HEK293 (cell line): ENCODE data around the gene VSIG10L.

Experiments
- CTCF ChIA-PET: fragments of 350-600 bp; formaldehyde crosslinking; extraction: SDS; loops from one replicate; lab custom pipeline; 2021; ENCODE audit warnings: antibody characterized with exemption; lab: Yijun Ruan, JAX
- POLR2A ChIA-PET: fragments of 300-600 bp; formaldehyde crosslinking; extraction: SDS; loops from one replicate; lab custom pipeline; 2020; ENCODE audit warnings: antibody characterized with exemption, inconsistent platforms; lab: Yijun Ruan, JAX
- H3K27ac ChIP-seq: fragments of 200-500 bp; sonication (Bioruptor generic); 2 replicates; pipeline ENCODE4 v1.5.1; 2014; ENCODE audit warnings: low read depth, low read length, control low read depth, inconsistent platforms; ENCODE audit errors: extremely low read depth
- H3K36me3 ChIP-seq, 2 experiments: fragments of 200-500 bp in 1 of 2; sonication (Bioruptor generic) in 1 of 2; 1 replicate in 1 of 2; 2 replicates in 1 of 2; pipeline ENCODE4 v1.5.1; 2014 to 2017; ENCODE audit warnings: inconsistent platforms in 2 of 2, low read length in 2 of 2; ENCODE audit not compliant: control insufficient read depth in 2 of 2, insufficient read depth in 1 of 2
- H3K4me1 ChIP-seq: fragments of 200-500 bp; sonication (Bioruptor generic); 2 replicates; pipeline ENCODE4 v1.5.1; 2014; ENCODE audit warnings: mild to moderate bottlenecking, low read length, inconsistent platforms; ENCODE audit not compliant: control insufficient read depth, insufficient read depth
- H3K4me3 ChIP-seq: 2 replicates; pipeline ENCODE4 v1.5.1; 2011; ENCODE audit warnings: low read depth, mild to moderate bottlenecking, control low read depth, low read length, moderate library complexity
- H3K9me3 ChIP-seq: fragments of 200-500 bp; sonication (Bioruptor generic); 2 replicates; pipeline ENCODE4 v1.5.1; 2014; ENCODE audit warnings: low read depth, low read length, inconsistent platforms; ENCODE audit not compliant: control insufficient read depth, insufficient read depth
- EGR2 ChIP-seq: fragments of 450-650 bp; formaldehyde crosslinking; IDR thresholded peaks from 2 replicates; pipeline ENCODE4 v1.5.1; 2016; ENCODE audit warnings: low read depth, missing biosample characterization, missing genetic modification characterization
- GLI4 ChIP-seq: fragments of 450-650 bp; formaldehyde crosslinking; IDR thresholded peaks from 2 replicates; pipeline ENCODE4 v1.5.1; 2016; ENCODE audit warnings: missing biosample characterization, missing genetic modification characterization
- HOXC10 ChIP-seq: sonication (generic); formaldehyde crosslinking; IDR thresholded peaks from 2 replicates; pipeline ENCODE4 v1.8.1; 2023; ENCODE audit warnings: mild to moderate bottlenecking, missing genetic modification reagents
- KLF1 ChIP-seq: fragments of 450-650 bp; formaldehyde crosslinking; IDR thresholded peaks from 2 replicates; pipeline ENCODE4 v1.5.1; 2016; ENCODE audit warnings: missing biosample characterization, missing genetic modification characterization
- KLF8 ChIP-seq: fragments of 450-650 bp; formaldehyde crosslinking; IDR thresholded peaks from 2 replicates; pipeline ENCODE4 v1.5.1; 2016; ENCODE audit warnings: missing biosample characterization, missing genetic modification characterization
- PRDM2 ChIP-seq: fragments of 450-650 bp; formaldehyde crosslinking; IDR thresholded peaks from 2 replicates; pipeline ENCODE4 v1.5.1; 2016; ENCODE audit warnings: missing biosample characterization, missing genetic modification characterization, borderline replicate concordance
- RBAK ChIP-seq: fragments of 450-650 bp; formaldehyde crosslinking; IDR thresholded peaks from 2 replicates; pipeline ENCODE4 v1.5.1; 2016; ENCODE audit warnings: missing biosample characterization, missing genetic modification characterization
- SCRT1 ChIP-seq: fragments of 450-650 bp; formaldehyde crosslinking; IDR thresholded peaks from 2 replicates; pipeline ENCODE4 v1.5.1; 2016; ENCODE audit warnings: missing biosample characterization, missing genetic modification characterization, borderline replicate concordance
- SETDB1 ChIP-seq: IDR thresholded peaks from one replicate; pipeline ENCODE4 v1.6.1; 2017; ENCODE audit warnings: mild to moderate bottlenecking, low read length, moderate library complexity, mixed read lengths; ENCODE audit not compliant: insufficient read length
- SP2 ChIP-seq: fragments of 450-650 bp; formaldehyde crosslinking; IDR thresholded peaks from 2 replicates; pipeline ENCODE4 v1.5.1; 2016; ENCODE audit warnings: missing biosample characterization, missing genetic modification characterization
- TCF7L2 ChIP-seq: IDR thresholded peaks from 2 replicates; pipeline ENCODE4 v1.6.1; 2011; ENCODE audit warnings: low read depth, mild to moderate bottlenecking, inconsistent platforms, low read length, moderate library complexity, borderline replicate concordance
- ZBTB1 ChIP-seq: fragments of 450-650 bp; formaldehyde crosslinking; IDR thresholded peaks from 2 replicates; pipeline ENCODE4 v1.5.1; 2016; ENCODE audit warnings: missing biosample characterization, missing genetic modification characterization
- ZBTB17 ChIP-seq: fragments of 450-650 bp; formaldehyde crosslinking; IDR thresholded peaks from 2 replicates; pipeline ENCODE4 v1.5.1; 2016; ENCODE audit warnings: missing biosample characterization, missing genetic modification characterization
- ZBTB48 ChIP-seq: fragments of 450-650 bp; formaldehyde crosslinking; IDR thresholded peaks from 2 replicates; pipeline ENCODE4 v1.5.1; 2016; ENCODE audit warnings: missing biosample characterization, missing genetic modification characterization
- ZFP3 ChIP-seq: fragments of 450-650 bp; formaldehyde crosslinking; IDR thresholded peaks from 2 replicates; pipeline ENCODE4 v1.5.1; 2016; ENCODE audit warnings: low read depth, missing biosample characterization, missing genetic modification characterization
- ZNF138 ChIP-seq: fragments of 450-650 bp; formaldehyde crosslinking; IDR thresholded peaks from 2 replicates; pipeline ENCODE4 v1.5.1; 2016; ENCODE audit warnings: missing biosample characterization, missing genetic modification characterization, borderline replicate concordance
- ZNF146 ChIP-seq: fragments of 450-650 bp; formaldehyde crosslinking; IDR thresholded peaks from 2 replicates; pipeline ENCODE4 v1.5.1; 2016; ENCODE audit warnings: missing biosample characterization, missing genetic modification characterization
- ZNF311 ChIP-seq: fragments of 450-650 bp; formaldehyde crosslinking; IDR thresholded peaks from 2 replicates; pipeline ENCODE4 v1.5.1; 2017; ENCODE audit warnings: missing biosample characterization, missing genetic modification characterization, borderline replicate concordance
- ZNF521 ChIP-seq: fragments of 450-650 bp; formaldehyde crosslinking; IDR thresholded peaks from 2 replicates; pipeline ENCODE4 v1.5.1; 2017; ENCODE audit warnings: missing biosample characterization, mild to moderate bottlenecking, missing genetic modification characterization
- ZNF558 ChIP-seq: fragments of 450-650 bp; formaldehyde crosslinking; IDR thresholded peaks from 2 replicates; pipeline ENCODE4 v1.5.1; 2016; ENCODE audit warnings: missing biosample characterization, missing genetic modification characterization
- ZNF580 ChIP-seq: fragments of 450-650 bp; formaldehyde crosslinking; IDR thresholded peaks from 2 replicates; pipeline ENCODE4 v1.5.1; 2016; ENCODE audit warnings: missing biosample characterization, missing genetic modification characterization
- ZNF610 ChIP-seq: fragments of 450-650 bp; formaldehyde crosslinking; IDR thresholded peaks from 2 replicates; pipeline ENCODE4 v1.5.1; 2016; ENCODE audit warnings: missing biosample characterization, missing genetic modification characterization, borderline replicate concordance
- ZNF626 ChIP-seq: fragments of 450-650 bp; sonication (Bioruptor Pico); formaldehyde crosslinking; IDR thresholded peaks from 2 replicates; pipeline ENCODE4 v1.5.1; 2018; ENCODE audit warnings: missing biosample characterization, missing genetic modification characterization, inconsistent platforms
- ZNF664 ChIP-seq: fragments of 450-650 bp; formaldehyde crosslinking; IDR thresholded peaks from 2 replicates; pipeline ENCODE4 v1.5.1; 2016; ENCODE audit warnings: missing biosample characterization, missing genetic modification characterization
- ZNF670 ChIP-seq: fragments of 450-650 bp; formaldehyde crosslinking; IDR thresholded peaks from 2 replicates; pipeline ENCODE4 v1.5.1; 2016; ENCODE audit warnings: missing biosample characterization, missing genetic modification characterization, low read depth
- ZNF701 ChIP-seq: fragments of 450-650 bp; formaldehyde crosslinking; IDR thresholded peaks from 2 replicates; pipeline ENCODE4 v1.5.1; 2016; ENCODE audit warnings: missing biosample characterization, missing genetic modification characterization
- ZNF704 ChIP-seq: fragments of 450-650 bp; formaldehyde crosslinking; IDR thresholded peaks from 2 replicates; pipeline ENCODE4 v1.5.1; 2016; ENCODE audit warnings: missing biosample characterization, missing genetic modification characterization
- ZNF785 ChIP-seq: fragments of 450-650 bp; formaldehyde crosslinking; IDR thresholded peaks from 2 replicates; pipeline ENCODE4 v1.5.1; 2016; ENCODE audit warnings: missing biosample characterization, missing genetic modification characterization
- ZNF791 ChIP-seq: fragments of 450-650 bp; formaldehyde crosslinking; IDR thresholded peaks from 2 replicates; pipeline ENCODE4 v1.5.1; 2016; ENCODE audit warnings: missing biosample characterization, missing genetic modification characterization
- ZNF792 ChIP-seq: fragments of 450-650 bp; formaldehyde crosslinking; IDR thresholded peaks from 2 replicates; pipeline ENCODE4 v1.5.1; 2016; ENCODE audit warnings: missing biosample characterization, missing genetic modification characterization
- ZNF843 ChIP-seq: fragments of 450-650 bp; formaldehyde crosslinking; IDR thresholded peaks from 2 replicates; pipeline ENCODE4 v1.5.1; 2016; ENCODE audit warnings: missing biosample characterization, missing genetic modification characterization
- ZXDB ChIP-seq: fragments of 450-650 bp; formaldehyde crosslinking; IDR thresholded peaks from 2 replicates; pipeline ENCODE4 v1.5.1; 2016; ENCODE audit warnings: missing biosample characterization, missing genetic modification characterization

The VSIG10L gene

GRCh38 chr19:51382004-51382403 is 40.1 kb upstream of the VSIG10L start (continued):
- TF ChIP-seq HOXC10 (CRISPR knock-in tag) (no peak), ZNF138 (tag by site-specific recombination) (no peak), SETDB1 (no peak), ZBTB1 (no peak), ZNF792 (tag by site-specific recombination) (no peak), KLF8 (tag by site-specific recombination) (no peak), ZNF701 (tag by site-specific recombination) (no peak), TCF7L2 (no peak), ZNF311 (tag by site-specific recombination) (no peak), RBAK (tag by site-specific recombination) (no peak)

GRCh38 chr19:51380379-51380778 is 38.4 kb upstream of the VSIG10L start:
- Histone ChIP-seq H3K27ac (no peak overlapping the region), H3K4me3 (no peak overlapping the region), H3K4me1 (no peaks in the 10 kb centered on the region), H3K9me3 (no peaks in the 10 kb centered on the region), H3K36me3 (no peaks in the 10 kb centered on the region)
- CTCF ChIA-PET: interaction anchor here (1.2 to 1.8 kb wide), 2 partner anchors 14 to 27 kb away, joined by 7 read pairs; no protein-coding TSS in a partner anchor
- POLR2A ChIA-PET: interaction anchor here (1.4 kb wide), 1 partner anchor 13 kb away, joined by 4 read pairs; no protein-coding TSS in a partner anchor
- TF ChIP-seq ZNF580 (no peak), ZNF785 (tag by site-specific recombination) (no peak), KLF1 (tag by site-specific recombination) (no peak), ZNF670 (no peak), ZNF610 (tag by site-specific recombination) (no peak), ZNF843 (tag by site-specific recombination) (no peak), ZNF558 (tag by site-specific recombination) (no peak), ZNF791 (no peak), ZNF521 (tag by site-specific recombination) (no peak), ZNF626 (tag by site-specific recombination) (no peak), SCRT1 (tag by site-specific recombination) (no peak), ZBTB17 (no peak), GLI4 (tag by site-specific recombination) (no peak), ZXDB (tag by site-specific recombination) (no peak)

- no peak for TF ChIP-seq ZFP3
- no peak for TF ChIP-seq SP2 (tag by site-specific recombination)
- no peak for TF ChIP-seq ZNF704 (tag by site-specific recombination)
- no peak for TF ChIP-seq ZNF146 (tag by site-specific recombination)
- TF ChIP-seq ZBTB48 (tag by site-specific recombination): no peak
- no peak for TF ChIP-seq ZNF521 (tag by site-specific recombination)
- TF ChIP-seq ZNF664 (tag by site-specific recombination): no peak
- TF ChIP-seq PRDM2: no peak
- no peak for TF ChIP-seq EGR2 (tag by site-specific recombination)
- Histone ChIP-seq H3K9me3 (no peaks in the 10 kb centered on the region), H3K4me1 (no peaks in the 10 kb centered on the region), H3K27ac (no peak overlapping the region), H3K36me3 (no peaks in the 10 kb centered on the region), H3K4me3 (no peak overlapping the region)
- ChIA-PET POLR2A (interaction anchor here (0.7 to 1.5 kb wide), 3 partner anchors 10 to 38 kb away, joined by 3 to 6 read pairs (median 6); no protein-coding TSS in a partner anchor), CTCF (no interaction called here)
These were observed 35.5 kb upstream of the VSIG10L start for GRCh38 chr19:51377422-51377821.
